HepG2 (cell line): ENCODE data around the gene RAD51D. TPM values are rescaled to one million over a fixed set of nuclear protein-coding genes. Genes with fewer than 3 reads are reported as not detected.

Source experiments
- AKNA ChIP-seq: sonication (generic); formaldehyde crosslinking; IDR thresholded peaks from 2 replicates; pipeline ENCODE4 v1.4.0; 2020; ENCODE audit warnings: missing genetic modification reagents, borderline replicate concordance
- ARNT2 ChIP-seq: sonication (generic); formaldehyde crosslinking; IDR thresholded peaks from 2 replicates; pipeline ENCODE4 v1.8.0; 2022; ENCODE audit warnings: mild to moderate bottlenecking, low read depth, missing genetic modification reagents, moderate library complexity
- CC2D1A ChIP-seq: sonication (generic); formaldehyde crosslinking; IDR thresholded peaks from 2 replicates; pipeline ENCODE4 v1.8.1; 2023; ENCODE audit warnings: mild to moderate bottlenecking, missing genetic modification reagents
- FUBP1 ChIP-seq: sonication (generic); formaldehyde crosslinking; IDR thresholded peaks from 2 replicates; pipeline ENCODE4 v1.5.1; 2020; ENCODE audit warnings: missing genetic modification reagents, mild to moderate bottlenecking, borderline replicate concordance
- KDM2A ChIP-seq: sonication (generic); formaldehyde crosslinking; IDR thresholded peaks from 2 replicates; pipeline ENCODE4 v1.4.0; 2020; ENCODE audit warnings: low read depth, missing genetic modification reagents, borderline replicate concordance
- KDM4B ChIP-seq: sonication (generic); formaldehyde crosslinking; IDR thresholded peaks from 2 replicates; pipeline ENCODE4 v1.4.0; 2020; ENCODE audit warnings: missing genetic modification reagents
- MAFG ChIP-seq: sonication (generic); formaldehyde crosslinking; IDR thresholded peaks from 2 replicates; pipeline ENCODE4 v1.5.1; 2020; ENCODE audit warnings: mild to moderate bottlenecking, missing genetic modification reagents
- NFIB ChIP-seq: sonication (generic); formaldehyde crosslinking; IDR thresholded peaks from 2 replicates; pipeline ENCODE4 v1.9.0; 2021; ENCODE audit warnings: missing genetic modification reagents, mild to moderate bottlenecking, borderline replicate concordance
- SP2 ChIP-seq: sonication (generic); formaldehyde crosslinking; IDR thresholded peaks from 2 replicates; pipeline ENCODE4 v1.5.1; 2020; ENCODE audit warnings: mild to moderate bottlenecking, missing genetic modification reagents
- ZBTB49 ChIP-seq: sonication (generic); formaldehyde crosslinking; IDR thresholded peaks from 2 replicates; pipeline ENCODE4 v1.4.0; 2020; ENCODE audit warnings: missing genetic modification reagents, borderline replicate concordance
- ZFP91 ChIP-seq: sonication (generic); formaldehyde crosslinking; IDR thresholded peaks from 2 replicates; pipeline ENCODE4 v1.9.0; 2022; ENCODE audit warnings: missing genetic modification reagents, mild to moderate bottlenecking, borderline replicate concordance
- ZMAT3 ChIP-seq: sonication (generic); formaldehyde crosslinking; conservative IDR thresholded peaks from 2 replicates; pipeline ENCODE4 v1.7.0; 2021; ENCODE audit warnings: missing genetic modification reagents
- ZNF124 ChIP-seq: sonication (generic); formaldehyde crosslinking; IDR thresholded peaks from 2 replicates; pipeline ENCODE4 v1.4.0; 2020; ENCODE audit warnings: missing genetic modification reagents
- ZNF691 ChIP-seq: sonication (generic); formaldehyde crosslinking; IDR thresholded peaks from 2 replicates; pipeline ENCODE4 v1.4.0; 2020; ENCODE audit warnings: missing genetic modification reagents, low read depth, mild to moderate bottlenecking, borderline replicate concordance
- ZNF788 ChIP-seq: sonication (generic); formaldehyde crosslinking; IDR thresholded peaks from 2 replicates; pipeline ENCODE4 v1.5.0; 2020; ENCODE audit warnings: mild to moderate bottlenecking, missing genetic modification reagents, borderline replicate concordance
- polyA plus RNA-seq, 8 experiments: library from polyadenylated mRNA; depleted of rRNA in 3 of 8; stranded (reverse) in 7 of 8; unstranded in 1 of 8; fragments of >200 nt; fragmentation: Illumina TruSeq in 4 of 8; extraction: Trizol in 4 of 8; gene quantifications; 2 replicates each; pipeline versions ENCODE4 v1.2.1 to v1.2.3, GENCODE V29; 2011 to 2016; ENCODE audit warnings: low read depth in 4 of 8, missing spikeins in 1 of 8, mixed read lengths in 1 of 8; ENCODE audit not compliant: insufficient read depth in 1 of 8
- total RNA-seq, 5 experiments: library from RNA; depleted of rRNA; stranded (reverse); fragments of >200 nt; fragmentation: Illumina TruSeq; extraction: Trizol; gene quantifications; 2 replicates each; pipeline ENCODE4 v1.2.3, GENCODE V29; 2016; ENCODE audit warnings: low read depth in 1 of 5

Gene RAD51D
- total and polyA plus RNA-seq, 2 of the 13 experiments (the other 11 are each of a cell fraction or from before 2014, with no cell fraction given) = 6.7 to 13.1 TPM

- TF ChIP-seq AKNA (no peak), ZNF124 (no peak), ZBTB49 (CRISPR knock-in tag) (no peak), KDM4B (CRISPR knock-in tag) (no peak), SP2 (no peak), ZMAT3 (CRISPR knock-in tag) (peak; percentile 14; the same call in 1 of the 2 replicates), CC2D1A (no peak), KDM2A (peak; percentile 34; the same call in 1 of the 2 replicates), ZFP91 (CRISPR knock-in tag) (peak; percentile 30), FUBP1 (CRISPR knock-in tag) (no peak), NFIB (no peak), ARNT2 (0 out of 2 replicates have a peak, but pooled peaks have one; percentile 43), MAFG (CRISPR knock-in tag) (no peak), ZNF788 (CRISPR knock-in tag) (0 out of 2 replicates have a peak, but pooled peaks have one; percentile 5), ZNF691 (CRISPR knock-in tag) (no peak; the same call in 1 of the 2 replicates)
Observed at GRCh38 chr17:35088881-35089585, 30.6 kb downstream of the RAD51D start (continued).
